ENCODE data around the gene TBC1D2B. TPM values are rescaled to one million over a fixed set of nuclear protein-coding genes. Genes with fewer than 3 reads are reported as not detected.

TBC1D2B gene
- polyA plus RNA-seq, 1 donor from 2014 or later, result 9.4 TPM

DNA sequence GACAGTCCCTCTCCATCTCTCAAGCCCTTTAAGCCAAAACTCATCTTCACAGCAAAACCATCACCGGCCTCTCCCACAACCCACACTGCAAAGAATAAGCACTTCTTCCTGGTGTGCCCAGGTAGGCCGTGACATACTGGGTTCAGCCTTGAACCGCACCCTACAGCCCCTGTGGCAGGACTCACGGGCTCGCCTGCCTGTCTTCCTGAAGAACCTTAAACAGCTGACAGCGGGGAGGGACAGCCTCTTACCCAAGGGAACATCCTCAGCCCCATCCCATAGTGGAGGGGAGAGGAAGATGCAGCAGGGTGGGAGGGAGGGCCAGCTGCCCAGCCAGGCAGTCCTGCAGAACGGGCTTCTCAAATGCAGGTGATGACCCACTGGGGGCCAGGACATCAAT lies 40.2 kb downstream of the TBC1D2B start:
- no peaks in the 10 kb centered on the region for H3F3A ChIP-seq (ENCODE audit: insufficient read depth, low read length, poor library complexity, severe bottlenecking)
- no peak overlapping the region for H3K4me3 ChIP-seq (ENCODE audit: low read length)
- TF ChIP-seq EZH2 (IDR thresholded peaks at IDR 0.05; ENCODE audit: borderline replicate concordance, insufficient read depth, low read length, poor library complexity, severe bottlenecking) (no peak), TAF1 (IDR thresholded peaks at IDR 0.05; ENCODE audit: low read depth) (no peak), SMC3 (conservative IDR thresholded peaks at IDR 0.05; ENCODE audit: poor library complexity) (no peak), MXI1 (conservative IDR thresholded peaks at IDR 0.05; ENCODE audit: poor library complexity, severe bottlenecking) (no peak)
- TF ChIP-seq, protein P1, sequence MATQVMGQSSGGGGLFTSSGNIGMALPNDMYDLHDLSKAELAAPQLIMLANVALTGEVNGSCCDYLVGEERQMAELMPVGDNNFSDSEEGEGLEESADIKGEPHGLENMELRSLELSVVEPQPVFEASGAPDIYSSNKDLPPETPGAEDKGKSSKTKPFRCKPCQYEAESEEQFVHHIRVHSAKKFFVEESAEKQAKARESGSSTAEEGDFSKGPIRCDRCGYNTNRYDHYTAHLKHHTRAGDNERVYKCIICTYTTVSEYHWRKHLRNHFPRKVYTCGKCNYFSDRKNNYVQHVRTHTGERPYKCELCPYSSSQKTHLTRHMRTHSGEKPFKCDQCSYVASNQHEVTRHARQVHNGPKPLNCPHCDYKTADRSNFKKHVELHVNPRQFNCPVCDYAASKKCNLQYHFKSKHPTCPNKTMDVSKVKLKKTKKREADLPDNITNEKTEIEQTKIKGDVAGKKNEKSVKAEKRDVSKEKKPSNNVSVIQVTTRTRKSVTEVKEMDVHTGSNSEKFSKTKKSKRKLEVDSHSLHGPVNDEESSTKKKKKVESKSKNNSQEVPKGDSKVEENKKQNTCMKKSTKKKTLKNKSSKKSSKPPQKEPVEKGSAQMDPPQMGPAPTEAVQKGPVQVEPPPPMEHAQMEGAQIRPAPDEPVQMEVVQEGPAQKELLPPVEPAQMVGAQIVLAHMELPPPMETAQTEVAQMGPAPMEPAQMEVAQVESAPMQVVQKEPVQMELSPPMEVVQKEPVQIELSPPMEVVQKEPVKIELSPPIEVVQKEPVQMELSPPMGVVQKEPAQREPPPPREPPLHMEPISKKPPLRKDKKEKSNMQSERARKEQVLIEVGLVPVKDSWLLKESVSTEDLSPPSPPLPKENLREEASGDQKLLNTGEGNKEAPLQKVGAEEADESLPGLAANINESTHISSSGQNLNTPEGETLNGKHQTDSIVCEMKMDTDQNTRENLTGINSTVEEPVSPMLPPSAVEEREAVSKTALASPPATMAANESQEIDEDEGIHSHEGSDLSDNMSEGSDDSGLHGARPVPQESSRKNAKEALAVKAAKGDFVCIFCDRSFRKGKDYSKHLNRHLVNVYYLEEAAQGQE (IDR thresholded peaks at IDR 0.05; ENCODE audit: borderline replicate concordance), result no peak
- H3K79me2 ChIP-seq (replicated peaks; ENCODE audit: insufficient read depth, low read length), result no peaks in the 10 kb centered on the region
- H3K9me3 ChIP-seq (ENCODE audit: low read length), result no peaks in the 10 kb centered on the region
- no peak overlapping the region for H3K27ac ChIP-seq (ENCODE audit: low read length)
- H3K9me2 ChIP-seq (ENCODE audit: insufficient read depth, low read length), result no peaks in the 10 kb centered on the region
- no peak overlapping the region for H2AFZ ChIP-seq (ENCODE audit: low read depth, low read length)
- H3K27me3 ChIP-seq (ENCODE audit: insufficient read depth, low read depth, low read length), result no peaks in the 10 kb centered on the region
- no peak overlapping the region for H3K9ac ChIP-seq (ENCODE audit: low read length)
- H3K4me2 ChIP-seq (ENCODE audit: low read length), result no peak overlapping the region
- no peaks in the 10 kb centered on the region for H4K20me1 ChIP-seq (ENCODE audit: insufficient read depth)
- H3K36me3 ChIP-seq (ENCODE audit: insufficient read depth, low read length), result no peaks in the 10 kb centered on the region

DNA sequence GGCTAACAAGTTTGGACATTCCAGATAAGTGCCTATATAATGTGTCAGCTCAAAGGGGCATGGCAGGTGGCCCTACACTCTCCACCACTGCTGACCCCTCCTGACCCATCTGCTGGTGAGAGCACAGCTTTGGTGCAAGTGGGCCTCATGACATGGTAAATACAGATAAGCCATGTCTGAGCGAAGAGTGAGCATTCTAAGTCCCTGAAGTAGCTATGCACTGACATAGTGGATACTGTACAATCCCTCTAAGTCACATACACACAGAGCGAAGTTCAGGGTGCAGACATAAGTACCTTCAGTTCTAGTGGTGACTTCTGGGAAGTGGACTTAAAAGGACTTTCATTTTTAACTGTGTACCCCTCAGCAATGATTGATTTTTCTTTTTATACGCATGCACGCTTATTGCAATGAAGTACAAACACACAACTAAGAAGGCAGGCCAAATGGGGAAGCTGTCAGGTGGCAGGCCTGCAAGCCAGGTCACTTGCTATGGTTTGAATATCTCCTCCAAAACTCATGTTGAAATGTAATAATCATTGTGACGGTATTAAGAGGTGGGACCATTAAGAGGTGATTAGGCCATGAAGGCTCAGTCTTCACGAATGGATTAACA lies 41.5 kb downstream of the TBC1D2B start:
- Histone ChIP-seq H4K20me1 (ENCODE audit: insufficient read depth) (no peaks in the 10 kb centered on the region), H3K27ac (ENCODE audit: low read length) (no peak overlapping the region), H3K9ac (ENCODE audit: low read length) (no peak overlapping the region), H3K9me3 (ENCODE audit: low read length) (no peaks in the 10 kb centered on the region), H3K9me2 (ENCODE audit: insufficient read depth, low read length) (no peaks in the 10 kb centered on the region), H3K4me3 (ENCODE audit: low read length) (no peak overlapping the region), H3K4me2 (ENCODE audit: low read length) (no peak overlapping the region), H2AFZ (ENCODE audit: low read depth, low read length) (no peak overlapping the region), H3K27me3 (ENCODE audit: insufficient read depth, low read depth, low read length) (no peaks in the 10 kb centered on the region), H3K79me2 (replicated peaks; ENCODE audit: insufficient read depth, low read length) (no peaks in the 10 kb centered on the region), H3K36me3 (ENCODE audit: insufficient read depth, low read length) (no peaks in the 10 kb centered on the region), H3F3A (ENCODE audit: insufficient read depth, low read length, poor library complexity, severe bottlenecking) (no peaks in the 10 kb centered on the region)
- TF ChIP-seq CTCF (IDR thresholded peaks at IDR 0.05; ENCODE audit: poor library complexity, severe bottlenecking), result no peak
- no peak for TF ChIP-seq EZH2 (IDR thresholded peaks at IDR 0.05; ENCODE audit: borderline replicate concordance, insufficient read depth, low read length, poor library complexity, severe bottlenecking)
- no peak for TF ChIP-seq POLR2AphosphoS5 (IDR thresholded peaks at IDR 0.05)
- no peak for TF ChIP-seq MXI1 (conservative IDR thresholded peaks at IDR 0.05; ENCODE audit: poor library complexity, severe bottlenecking)
- TF ChIP-seq, protein P1 (IDR thresholded peaks at IDR 0.05; ENCODE audit: borderline replicate concordance), result no peak
- TF ChIP-seq EP300 (conservative IDR thresholded peaks at IDR 0.05; ENCODE audit: poor library complexity, severe bottlenecking), result no peak
- TF ChIP-seq RAD21 (conservative IDR thresholded peaks at IDR 0.05), result no peak

All from neural cell (in vitro differentiated cells).